H1 (cell line): ENCODE results near the gene IGSF11. TPM values are rescaled to one million over a fixed set of nuclear protein-coding genes. Genes with fewer than 3 reads are reported as not detected.

Experiments
- FOSL1 ChIP-seq: IDR thresholded peaks from 2 replicates; pipeline ENCODE4 v1.6.1; 2011; ENCODE audit warnings: mild to moderate bottlenecking, low read depth, low read length, moderate library complexity; ENCODE audit not compliant: insufficient read depth
- JUN ChIP-seq: IDR thresholded peaks from 2 replicates; pipeline ENCODE4 v1.6.1; 2011; ENCODE audit warnings: low read depth, mild to moderate bottlenecking, improper control_type of control experiment, low read length
- KDM1A ChIP-seq: fragments of 200-600, 300-600 bp; sonication (generic); IDR thresholded peaks from 2 replicates; pipeline ENCODE4 v1.7.1; 2016; ENCODE audit warnings: mild to moderate bottlenecking, low read length, borderline replicate concordance
- POLR2A ChIP-seq, 2 experiments: IDR thresholded peaks; 1 replicate in 1 of 2; 2 replicates in 1 of 2; pipeline ENCODE4 v1.6.1; 2011; ENCODE audit warnings: low read depth in 2 of 2, low read length in 2 of 2, mild to moderate bottlenecking in 2 of 2; ENCODE audit errors: control extremely low read depth in 1 of 2
- POU5F1 ChIP-seq: IDR thresholded peaks from 2 replicates; pipeline ENCODE4 v1.6.1; 2011; ENCODE audit warnings: low read depth, mild to moderate bottlenecking, low read length, moderate library complexity
- polyA plus RNA-seq, 7 experiments: library from polyadenylated mRNA; depleted of rRNA in 3 of 7; stranded (reverse) in 5 of 7; unstranded in 2 of 7; fragments of >200 nt in 5 of 7; fragments of 200-250 nt in 2 of 7; gene quantifications; 1 replicate in 5 of 7; 2 replicates in 1 of 7; 4 replicates in 1 of 7; pipeline versions ENCODE4 v1.2.1 to v1.2.3, GENCODE V29; 2011 to 2013; ENCODE audit warnings: missing spikeins in 2 of 7, mixed read lengths in 2 of 7
- total RNA-seq: library from RNA; stranded (reverse); fragmentation: NEBNext Ultra II Directional; extraction: Animal tissue kit (Norgen Biotek cat#: 25700); gene quantifications from 2 replicates; pipeline ENCODE4 v1.2.1, GENCODE V29; 2021

The IGSF11 gene
- total and polyA plus RNA-seq, 2 of the 8 experiments (the other 6 are each of a cell fraction or from before 2014, with no cell fraction given), result 1.1 to 4.1 TPM

GRCh38 chr3:118978393-118978758 is 56.3 kb downstream of the IGSF11 start (continued):
- TF ChIP-seq JUN (no peak), POU5F1 (no peak), POLR2A (IDR thresholded peaks at IDR 0.05; ENCODE audit: control extremely low read depth in 1 of 2, low read depth in 2 of 2, low read length in 2 of 2) (no peak), KDM1A (no peak), FOSL1 (no peak)
